IMR-90 (cell line): Measurements from ENCODE around the gene DPP6. TPM values are rescaled to one million over a fixed set of nuclear protein-coding genes. Genes with fewer than 3 reads are reported as not detected.

ENCODE experiments used
- ATAC-seq: fragments of 200-7000 bp; cut with Tn5 transposase; 2 replicates; pipeline ENCODE4 v1.9.1; 2020; ENCODE audit warnings: low read depth, mild to moderate bottlenecking, moderate library complexity
- BruUV-seq: library from RNA; stranded (reverse); fragments of 400-500 nt; replicated peaks from 2 replicates; lab custom pipeline; 2021; lab: Mats Ljungman, UMichigan
- CTCF ChIA-PET: fragments of 300-600 bp; formaldehyde crosslinking; extraction: SDS; loops from one replicate; lab custom pipeline; 2021; ENCODE audit warnings: antibody characterized with exemption; lab: Yijun Ruan, JAX
- POLR2A ChIA-PET: fragments of 300-600 bp; sonication (Branson Sonifier 250); formaldehyde crosslinking; loops from one replicate; lab custom pipeline; 2022; ENCODE audit warnings: antibody characterized with exemption; ENCODE audit not compliant: unreplicated experiment; lab: Charles Lee
- DNase-seq: peaks from one replicate; pipeline ENCODE4 v3.0.0; 2013
- H2AFZ ChIP-seq: replicated peaks from 2 replicates; pipeline ENCODE3; 2013; ENCODE audit warnings: low read length, mild to moderate bottlenecking; ENCODE audit not compliant: poor library complexity
- H2AK5ac ChIP-seq: 2 replicates; pipeline ENCODE4 v1.6.1; 2013; ENCODE audit warnings: low read depth, low read length, inconsistent platforms
- H2AK9ac ChIP-seq: replicated peaks from 2 replicates; pipeline ENCODE3; 2013; ENCODE audit warnings: mild to moderate bottlenecking, low read depth, low read length, moderate library complexity; ENCODE audit not compliant: poor library complexity
- H2BK120ac ChIP-seq: 2 replicates; pipeline ENCODE4 v1.6.1; 2013; ENCODE audit warnings: low read depth, low read length, inconsistent platforms
- H2BK15ac ChIP-seq: 3 replicates; pipeline ENCODE4 v1.6.1; 2013; ENCODE audit warnings: low read depth, low read length, inconsistent platforms
- H2BK20ac ChIP-seq: 2 replicates; pipeline ENCODE4 v1.6.1; 2013; ENCODE audit warnings: low read depth, mild to moderate bottlenecking, inconsistent platforms, low read length, moderate library complexity
- H2BK5ac ChIP-seq: 2 replicates; pipeline ENCODE4 v1.6.1; 2013; ENCODE audit warnings: mild to moderate bottlenecking, low read depth, low read length, inconsistent platforms; ENCODE audit not compliant: poor library complexity, severe bottlenecking
- H3K14ac ChIP-seq: replicated peaks from 2 replicates; pipeline ENCODE4 v1.6.1; 2013; ENCODE audit warnings: low read depth, low read length, inconsistent platforms
- H3K18ac ChIP-seq: 2 replicates; pipeline ENCODE4 v1.6.1; 2013; ENCODE audit warnings: low read depth, low read length, control low read depth
- H3K23ac ChIP-seq: 2 replicates; pipeline ENCODE4 v1.6.1; 2013; ENCODE audit warnings: low read depth, low read length, inconsistent platforms
- H3K27ac ChIP-seq: 2 replicates; pipeline ENCODE4 v1.5.1; 2013; ENCODE audit warnings: mild to moderate bottlenecking, control low read depth, low read length; ENCODE audit not compliant: insufficient read depth
- H3K27me3 ChIP-seq: 2 replicates; pipeline ENCODE4 v1.6.1; 2013; ENCODE audit warnings: low read length; ENCODE audit not compliant: control insufficient read depth, insufficient read depth
- H3K36me3 ChIP-seq: 2 replicates; pipeline ENCODE4 v1.6.1; 2013; ENCODE audit warnings: low read length, mixed read lengths; ENCODE audit not compliant: control insufficient read depth, insufficient read depth
- H3K4ac ChIP-seq: 2 replicates; pipeline ENCODE4 v1.6.1; 2013; ENCODE audit warnings: low read depth, low read length, inconsistent platforms
- H3K4me1 ChIP-seq: 2 replicates; pipeline ENCODE4 v1.6.1; 2013; ENCODE audit warnings: low read length, mixed read lengths; ENCODE audit not compliant: control insufficient read depth, insufficient read depth
- H3K4me2 ChIP-seq: 2 replicates; pipeline ENCODE4 v1.6.1; 2013; ENCODE audit warnings: low read depth, mild to moderate bottlenecking, control low read depth, low read length, moderate library complexity
- H3K4me3 ChIP-seq: 2 replicates; pipeline ENCODE4 v1.5.1; 2013; ENCODE audit warnings: low read depth, mild to moderate bottlenecking, control low read depth, low read length, moderate library complexity; ENCODE audit not compliant: insufficient read depth
- H3K56ac ChIP-seq: 2 replicates; pipeline ENCODE4 v1.6.1; 2013; ENCODE audit warnings: low read length, inconsistent platforms; ENCODE audit not compliant: insufficient read depth; ENCODE audit errors: extremely low read depth
- H3K79me1 ChIP-seq, 2 experiments: 2 replicates each; pipeline ENCODE4 v1.6.1; 2013; ENCODE audit warnings: low read length in 2 of 2, inconsistent platforms in 1 of 2, low read depth in 1 of 2
- H3K9ac ChIP-seq: 2 replicates; pipeline ENCODE4 v1.6.1; 2013; ENCODE audit warnings: low read depth, low read length, control low read depth
- H3K9me1 ChIP-seq: 2 replicates; pipeline ENCODE4 v1.6.1; 2013; ENCODE audit warnings: low read length, inconsistent platforms; ENCODE audit not compliant: insufficient read depth
- H3K9me3 ChIP-seq: 2 replicates; pipeline ENCODE4 v1.6.1; 2013; ENCODE audit warnings: low read length; ENCODE audit not compliant: control insufficient read depth, insufficient read depth
- H4K20me1 ChIP-seq: 2 replicates; pipeline ENCODE4 v1.6.1; 2013; ENCODE audit warnings: low read length, inconsistent platforms; ENCODE audit not compliant: insufficient read depth
- H4K5ac ChIP-seq: 2 replicates; pipeline ENCODE4 v1.6.1; 2013; ENCODE audit warnings: mild to moderate bottlenecking, low read depth, low read length, control low read depth
- H4K8ac ChIP-seq, 2 experiments: 2 replicates each; pipeline ENCODE4 v1.6.1; 2013; ENCODE audit warnings: low read depth in 2 of 2, low read length in 2 of 2, control low read depth in 1 of 2, inconsistent platforms in 1 of 2
- H4K91ac ChIP-seq: 2 replicates; pipeline ENCODE4 v1.6.1; 2013; ENCODE audit warnings: low read depth, low read length, inconsistent platforms; ENCODE audit not compliant: insufficient read depth
- FOS ChIP-seq: fragments of 150-350 bp; IDR thresholded peaks from 2 replicates; pipeline ENCODE4 v1.6.1; 2016; ENCODE audit warnings: low read depth, low read length
- MAFK ChIP-seq: IDR thresholded peaks from 2 replicates; pipeline ENCODE4 v1.6.1; 2012; ENCODE audit warnings: low read depth, low read length, improper control_type of control experiment
- MAZ ChIP-seq: IDR thresholded peaks from 2 replicates; pipeline ENCODE4 v1.6.1; 2012; ENCODE audit warnings: low read depth, mild to moderate bottlenecking, low read length, improper control_type of control experiment, moderate library complexity, borderline replicate concordance
- POLR2A ChIP-seq: IDR thresholded peaks from 2 replicates; pipeline ENCODE4 v1.6.1; 2012; ENCODE audit warnings: mild to moderate bottlenecking, low read depth, low read length
- RAD21 ChIP-seq: IDR thresholded peaks from 2 replicates; pipeline ENCODE4 v1.6.1; 2012; ENCODE audit warnings: low read length, improper control_type of control experiment
- WGBS, 2 experiments: methylation state at CpG; one replicate each; pipeline versions ENCODE4 v1.1.5 to v1.1.7; 2013; ENCODE audit warnings: missing lambda C conversion rate in 2 of 2; ENCODE audit not compliant: insufficient read length in 1 of 2; ENCODE audit errors: extremely low coverage in 2 of 2; 5-methylcytosine and 5-hydroxymethylcytosine counted together
- dilution Hi-C: fragments of 300-500 bp; cut with HindIII; formaldehyde crosslinking; loops from one replicate; pipeline ENCODE4 v1.14.3; 2018; ENCODE audit warnings: low sequenced_read_pairs; ENCODE audit not compliant: unreplicated experiment
- in situ Hi-C: fragments of 300-500 bp; cut with MboI; formaldehyde crosslinking; loops from 3 replicates; pipeline ENCODE4 v1.14.3; 2019; ENCODE audit warnings: low sequenced_read_pairs, inconsistent platforms, mixed read lengths
- intact Hi-C: fragments of 100-400 bp; cut with micrococcal nuclease; formaldehyde crosslinking; loops from 2 replicates; pipeline ENCODE4 v1.10.0; 2022
- polyA plus RNA-seq, 3 experiments: library from polyadenylated mRNA; depleted of rRNA; stranded (reverse); fragments of >200 nt; gene quantifications; 2 replicates each; pipeline ENCODE4 v1.2.3, GENCODE V29; 2012; ENCODE audit warnings: low replicate concordance in 1 of 3
- total RNA-seq: library from RNA; depleted of rRNA; stranded (reverse); fragments of >200 nt; gene quantifications from 2 replicates; pipeline ENCODE4 v1.2.3, GENCODE V29; 2012

Gene DPP6
- total and polyA plus RNA-seq, 2 of the 4 experiments (the other 2 are of a cell fraction): not detected

GRCh38 chr7:154426778-154427177 lies 374.6 kb downstream of the DPP6 start:
- H3K4me3 ChIP-seq: no peak overlapping the region
- peaks cover 29% of the 10 kb centered on the region for H3K9me3 ChIP-seq
- no peaks in the 10 kb centered on the region for H3K4me1 ChIP-seq
- no peak overlapping the region for H4K91ac ChIP-seq
- no peak overlapping the region for H3K4me2 ChIP-seq
- BruUV-seq: no TSS peak
- H3K9ac ChIP-seq: no peak overlapping the region
- dilution Hi-C loops: no loop called here
- H3K27ac ChIP-seq: no peak overlapping the region
- TF ChIP-seq MAZ (no peak), RAD21 (no peak), FOS (no peak), MAFK (no peak), POLR2A (no peak)
- no peak overlapping the region for H2BK5ac ChIP-seq
- DNase-seq (no peak), ATAC-seq (no peak)
- H4K8ac ChIP-seq: no peak overlapping the region
- H2BK15ac ChIP-seq: no peak overlapping the region
- H3K79me1 ChIP-seq: no peaks in the 10 kb centered on the region
- no peak overlapping the region for H3K4ac ChIP-seq
- no peak overlapping the region for H2BK120ac ChIP-seq
- no peak overlapping the region for H3K23ac ChIP-seq
- no peaks in the 10 kb centered on the region for H3K36me3 ChIP-seq
- H2AK9ac ChIP-seq: no peak overlapping the region
- H3K27me3 ChIP-seq: no peaks in the 10 kb centered on the region
- CTCF ChIA-PET: no interaction called here
- H3K56ac ChIP-seq: no peak overlapping the region
- no peak overlapping the region for H2BK20ac ChIP-seq
- H4K5ac ChIP-seq: no peak overlapping the region
- in situ Hi-C loops: no loop called here
- H2AK5ac ChIP-seq: no peak overlapping the region
- no peak overlapping the region for H2AFZ ChIP-seq
- H3K14ac ChIP-seq: no peak overlapping the region
- no peaks in the 10 kb centered on the region for H4K20me1 ChIP-seq
- POLR2A ChIA-PET: no interaction called here
- intact Hi-C loops: no loop called here
- no peak overlapping the region for H3K18ac ChIP-seq
- H3K9me1 ChIP-seq: no peaks in the 10 kb centered on the region
- WGBS, 2 experiments: no CpG with 5 or more reads among the region's 3 CpGs
